HG03196 (cell line): ENCODE data around the gene KANSL3.
"Not testable (repeated sequence)": the region's sequence is repeated elsewhere in the genome, so short reads cannot be mapped to it uniquely, and the experiment has no call there.

Source experiments
- ATAC-seq: cut with Tn5 transposase; IDR thresholded peaks from one replicate; pipeline ENCODE4 v1.9.1; 2021; ENCODE audit not compliant: unreplicated experiment

Gene KANSL3

GRCh38 chr2:96655526-96655925, 17.4 kb upstream of the KANSL3 start:
- no peak for ATAC-seq

GRCh38 chr2:96654791-96655190, 16.7 kb upstream of the KANSL3 start:
- ATAC-seq, result not testable (repeated sequence)

GRCh38 chr2:96651793-96652192, 13.7 kb upstream of the KANSL3 start:
- ATAC-seq, result no peak

GRCh38 chr2:96649342-96649741, 11.2 kb upstream of the KANSL3 start:
- ATAC-seq, result no peak

- ATAC-seq, result no peak
Measured at GRCh38 chr2:96648306-96648930, 10.3 kb upstream of the KANSL3 start.

- no peak for ATAC-seq
Measured at GRCh38 chr2:96647681-96648080, 9.6 kb upstream of the KANSL3 start.

- ATAC-seq, result no peak
Measured at GRCh38 chr2:96642564-96643360, 4.7 kb upstream of the KANSL3 start, which contains the start of gene FER1L5. FER1L5 (plus strand) TSS chr2:96642764; CDS start chr2:96642837, 73 bp downstream.

- peak; percentile 59 for ATAC-seq
Measured at GRCh38 chr2:96637385-96638143, 548 bp downstream of the KANSL3 start.

- no peak for ATAC-seq
Measured at GRCh38 chr2:96636551-96637171, 1.5 kb downstream of the KANSL3 start.

GRCh38 chr2:96633641-96634040, 4.5 kb downstream of the KANSL3 start:
- ATAC-seq, result no peak

GRCh38 chr2:96631804-96632435, 6.2 kb downstream of the KANSL3 start:
- ATAC-seq, result no peak

- ATAC-seq, result no peak
Measured at GRCh38 chr2:96626553-96626942, 11.6 kb downstream of the KANSL3 start.

- ATAC-seq, result no peak
Measured at GRCh38 chr2:96625571-96626552, 12.2 kb downstream of the KANSL3 start.

- ATAC-seq, result no peak
Measured at GRCh38 chr2:96623116-96623515, 15.0 kb downstream of the KANSL3 start.

GRCh38 chr2:96622544-96622943, 15.6 kb downstream of the KANSL3 start:
- no peak for ATAC-seq

GRCh38 chr2:96618596-96619283, 19.4 kb downstream of the KANSL3 start:
- ATAC-seq, result no peak

GRCh38 chr2:96617012-96617411, 21.1 kb downstream of the KANSL3 start:
- no peak for ATAC-seq

GRCh38 chr2:96616535-96616934, 21.6 kb downstream of the KANSL3 start:
- ATAC-seq, result no peak

- no peak for ATAC-seq
Measured at GRCh38 chr2:96616128-96616527, 22.0 kb downstream of the KANSL3 start.
